HFFc6 (cell line): ENCODE results near the gene CHTF8. TPM values are rescaled to one million over a fixed set of nuclear protein-coding genes. Genes with fewer than 3 reads are reported as not detected.
"Not testable (repeated sequence)": the region's sequence is repeated elsewhere in the genome, so short reads cannot be mapped to it uniquely, and the experiment has no call there.

Experiments
- DNase-seq: peaks from one replicate; pipeline ENCODE4 v3.0.0-alpha.2; 2018
- H3K27ac Mint-ChIP-seq: 2 replicates; pipeline ENCODE4 v1.8.0; 2020; ENCODE audit warnings: mild to moderate bottlenecking, mixed read lengths
- H3K27me3 Mint-ChIP-seq: 2 replicates; pipeline ENCODE4 v1.8.0; 2021; ENCODE audit warnings: mild to moderate bottlenecking, moderate library complexity, mixed read lengths; ENCODE audit not compliant: insufficient read depth
- H3K36me3 Mint-ChIP-seq: 2 replicates; pipeline ENCODE4 v1.8.0; 2021; ENCODE audit warnings: low read depth, mixed read lengths
- H3K4me1 Mint-ChIP-seq: 2 replicates; pipeline ENCODE4 v1.8.0; 2020; ENCODE audit warnings: low read depth, mixed read lengths
- H3K4me3 Mint-ChIP-seq: 2 replicates; pipeline ENCODE4 v1.8.0; 2020; ENCODE audit warnings: mild to moderate bottlenecking, moderate library complexity, mixed read lengths
- H3K9me3 Mint-ChIP-seq: 2 replicates; pipeline ENCODE4 v1.8.0; 2020; ENCODE audit warnings: mild to moderate bottlenecking, mixed read lengths
- CTCF ChIP-seq: fragments of 200-600 bp; sonication (generic); IDR thresholded peaks from 2 replicates; pipeline ENCODE4 v1.5.0; 2021; ENCODE audit warnings: antibody characterized with exemption, mild to moderate bottlenecking
- total RNA-seq, 6 experiments: library from RNA; stranded (reverse); fragmentation: NEBNext Ultra II Directional; extraction: Animal tissue kit (Norgen Biotek cat#: 25700); gene quantifications; 2 replicates in 1 of 6; 3 replicates in 5 of 6; pipeline ENCODE4 v1.2.3, GENCODE V29; 2021

CHTF8 gene
- total RNA-seq, 6 experiments from 2014 or later: 103 to 149 (median 125) TPM

DNA sequence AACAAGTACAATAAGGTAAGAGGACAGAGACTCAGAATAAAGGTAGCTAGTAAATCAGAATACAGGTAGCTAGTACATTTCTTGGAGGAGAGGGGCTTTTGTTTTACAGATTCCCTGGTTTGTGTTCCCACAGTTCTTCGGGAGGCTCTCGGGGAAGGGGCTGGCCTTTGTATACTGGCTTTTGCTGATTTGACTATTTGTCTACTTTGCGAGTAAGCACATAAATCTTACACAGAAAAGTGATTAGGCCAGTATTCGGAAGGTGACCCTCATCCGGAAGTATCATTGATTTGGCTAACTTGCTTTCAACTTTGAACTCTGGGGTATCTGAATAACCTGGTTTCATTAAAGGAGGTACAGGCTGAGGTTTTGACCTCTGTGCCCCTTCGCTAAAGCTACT is 33.2 kb upstream of the CHTF8 start:
- no peaks in the 10 kb centered on the region for H3K9me3 Mint-ChIP-seq
- peak overlapping the region; percentile 77 for H3K27ac Mint-ChIP-seq
- peaks cover 35% of the 10 kb centered on the region for H3K4me1 Mint-ChIP-seq
- peaks cover 38% of the 10 kb centered on the region for H3K36me3 Mint-ChIP-seq
- no peak for TF ChIP-seq CTCF
- H3K4me3 Mint-ChIP-seq: no peak overlapping the region
- no peaks in the 10 kb centered on the region; the same call in none of the 2 replicates for H3K27me3 Mint-ChIP-seq
- no peak for DNase-seq

DNA sequence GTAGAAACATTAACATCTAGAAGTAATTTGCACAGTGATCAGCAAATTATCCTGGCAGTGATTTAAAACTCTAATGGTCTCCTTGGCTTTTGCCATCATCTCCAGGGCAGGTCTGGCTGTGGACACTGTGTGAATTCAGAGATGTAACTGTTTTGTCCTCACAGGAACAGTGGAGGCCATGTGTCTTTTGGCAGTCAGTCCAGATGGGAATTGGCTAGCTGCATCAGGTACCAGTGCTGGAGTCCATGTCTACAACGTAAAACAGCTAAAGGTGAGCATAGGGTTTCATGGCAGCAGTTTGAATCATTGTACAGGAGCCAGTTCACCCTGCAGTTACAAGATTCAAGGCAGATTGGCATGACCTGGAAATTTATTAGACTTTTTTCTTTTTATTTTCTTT is 27.8 kb upstream of the CHTF8 start:
- Mint-ChIP-seq H3K4me1 (peaks cover 3% of the 10 kb centered on the region), H3K36me3 (peaks cover 37% of the 10 kb centered on the region)

GRCh38 chr16:69157196-69157595 is 24.8 kb upstream of the CHTF8 start:
- Mint-ChIP-seq H3K4me1 (peaks cover 9% of the 10 kb centered on the region), H3K27ac (no peak overlapping the region), H3K36me3 (peaks cover 44% of the 10 kb centered on the region), H3K4me3 (no peak overlapping the region), H3K27me3 (peaks cover 2% of the 10 kb centered on the region; the same call in 1 of the 2 replicates), H3K9me3 (no peaks in the 10 kb centered on the region)
- no peak for TF ChIP-seq CTCF
- DNase-seq: no peak

More for the DNA sequence above, 27.8 kb upstream of the CHTF8 start:
- DNase-seq: no peak
- TF ChIP-seq CTCF: no peak
- Mint-ChIP-seq H3K9me3 (no peaks in the 10 kb centered on the region), H3K4me3 (no peak overlapping the region), H3K27ac (no peak overlapping the region), H3K27me3 (no peaks in the 10 kb centered on the region)

- Mint-ChIP-seq H3K27ac (no peak overlapping the region), H3K4me1 (peaks cover 9% of the 10 kb centered on the region)
Observed at GRCh38 chr16:69150146-69150865, 17.9 kb upstream of the CHTF8 start.

DNA sequence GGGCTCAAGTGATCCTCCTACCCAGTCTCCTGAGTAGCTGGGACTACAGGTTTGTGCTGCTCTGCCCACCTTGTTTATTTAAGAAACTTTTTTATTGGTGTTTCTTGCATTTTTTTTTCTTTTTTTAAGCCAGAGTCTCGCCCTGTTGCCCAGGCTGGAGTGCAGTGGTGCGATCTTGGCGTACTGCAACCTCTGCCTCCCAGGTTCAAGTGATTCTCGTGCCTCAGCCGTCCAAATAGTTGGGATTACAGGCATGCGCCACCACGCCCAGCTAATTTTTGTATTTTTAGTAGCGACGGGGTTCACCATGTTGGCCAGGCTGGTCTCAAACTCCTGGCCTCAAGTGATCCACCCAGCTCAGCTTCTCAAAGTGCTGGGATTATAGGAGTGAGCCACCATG is 17.2 kb upstream of the CHTF8 start:
- not testable (repeated sequence) for H3K27ac Mint-ChIP-seq
- peaks cover 29% of the 10 kb centered on the region for H3K36me3 Mint-ChIP-seq

More at GRCh38 chr16:69150146-69150865, 17.9 kb upstream of the CHTF8 start:
- TF ChIP-seq CTCF: peak; percentile 91
- DNase-seq: peak; percentile 62
- Mint-ChIP-seq H3K9me3 (no peaks in the 10 kb centered on the region), H3K27me3 (peaks cover 2% of the 10 kb centered on the region), H3K36me3 (peaks cover 33% of the 10 kb centered on the region), H3K4me3 (no peak overlapping the region)

DNA sequence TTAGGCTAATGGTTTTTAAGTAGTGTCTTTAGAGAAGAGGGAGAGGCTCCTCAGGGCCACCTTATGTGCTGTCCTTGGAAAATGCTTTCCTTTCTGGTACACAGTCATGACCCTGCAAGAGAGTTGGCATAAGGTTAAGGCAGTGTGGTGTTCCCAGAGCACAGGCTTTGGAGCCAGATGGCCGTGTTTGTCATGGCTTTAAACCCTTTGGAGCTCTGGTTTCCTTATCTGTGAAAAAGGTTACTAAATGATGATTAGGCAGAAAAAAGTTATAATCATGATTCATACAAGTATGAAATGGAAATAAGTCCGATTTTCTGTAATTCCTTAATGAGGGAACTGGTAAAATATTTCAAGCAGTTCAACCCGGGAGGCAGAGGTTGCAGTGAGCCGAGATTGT is 13.3 kb upstream of the CHTF8 start:
- H3K4me3 Mint-ChIP-seq: no peak overlapping the region
- no peak for DNase-seq
- no peaks in the 10 kb centered on the region for H3K4me1 Mint-ChIP-seq
- no peak for TF ChIP-seq CTCF
- no peaks in the 10 kb centered on the region for H3K27me3 Mint-ChIP-seq
- peaks cover 29% of the 10 kb centered on the region for H3K36me3 Mint-ChIP-seq
- no peaks in the 10 kb centered on the region for H3K9me3 Mint-ChIP-seq
- peak overlapping the region; percentile 33; the same call in 1 of the 2 replicates for H3K27ac Mint-ChIP-seq

More for the DNA sequence above, 17.2 kb upstream of the CHTF8 start:
- not testable (repeated sequence) for H3K27me3 Mint-ChIP-seq, H3K4me1 Mint-ChIP-seq, H3K9me3 Mint-ChIP-seq, H3K4me3 Mint-ChIP-seq, DNase-seq
